ENCODE results near the gene CAMSAP1.

Gene CAMSAP1

DNA sequence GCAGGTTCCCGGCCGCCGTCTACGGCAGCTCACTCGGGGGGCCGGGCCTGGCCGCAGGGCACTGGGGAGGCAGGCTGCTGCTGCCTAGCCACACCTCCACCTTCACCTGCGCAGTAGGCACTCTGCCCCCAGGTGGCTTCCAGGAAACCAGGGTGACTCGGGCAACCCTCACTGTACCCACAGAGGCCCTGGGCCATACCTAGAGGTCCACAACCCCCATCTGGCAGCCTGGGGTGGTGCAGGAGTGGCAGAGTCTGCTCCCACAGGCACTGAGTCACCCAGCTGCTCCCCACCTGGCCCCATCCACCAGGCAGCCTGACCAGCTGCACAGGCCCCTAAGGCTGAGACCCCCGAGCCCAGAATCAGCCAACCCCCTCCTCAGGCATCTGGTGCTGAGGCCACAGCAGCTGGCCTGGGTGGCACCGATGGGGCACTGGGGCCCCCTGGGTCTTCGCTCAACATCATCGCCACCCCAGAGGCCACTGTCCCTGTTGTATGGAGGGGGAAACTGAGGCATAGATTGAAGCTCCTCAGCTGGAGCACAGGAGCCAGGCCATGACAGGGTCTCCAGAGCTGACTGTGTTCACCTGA lies 135.2 kb downstream of the CAMSAP1 start:
- H3K4me3 ChIP-seq (ENCODE audit: low read length) = no peak overlapping the region
- TF ChIP-seq ZNF274 (IDR thresholded peaks at IDR 0.05; ENCODE audit: low read depth, low read length) = no peak

DNA sequence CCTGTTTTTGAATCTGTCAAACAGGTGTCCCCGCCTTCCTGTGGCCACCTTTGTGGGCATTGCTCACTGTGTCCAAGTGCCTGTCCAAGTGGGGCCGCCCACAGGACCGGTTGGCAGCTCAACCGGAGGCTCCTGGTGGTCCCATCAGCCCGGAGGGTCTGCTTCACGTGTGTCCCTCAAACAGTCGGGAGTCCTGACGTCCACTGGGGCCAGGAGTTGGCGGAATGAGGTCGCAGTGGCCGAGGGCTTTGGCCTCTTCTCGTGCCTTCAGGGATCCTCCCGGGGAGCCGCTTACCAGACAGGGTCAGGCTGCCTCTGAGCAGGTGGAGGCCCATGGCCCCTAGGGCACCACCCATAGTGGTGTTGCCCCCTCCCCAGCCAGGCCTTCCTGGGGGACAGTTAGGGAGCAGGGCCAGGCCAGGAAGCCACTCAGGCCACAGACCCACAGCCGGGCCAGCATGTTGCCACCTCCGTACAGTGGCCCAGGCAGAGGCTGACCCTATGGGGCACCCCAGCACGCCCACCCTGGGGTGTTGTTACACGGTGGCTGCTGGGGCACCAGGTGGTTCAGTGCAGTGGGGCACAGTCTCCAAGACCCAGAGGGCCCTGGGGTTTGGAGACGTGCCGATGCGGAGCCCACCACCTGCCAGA lies 135.8 kb downstream of the CAMSAP1 start:
- no peak overlapping the region for H3K4me3 ChIP-seq (ENCODE audit: low read length)

DNA sequence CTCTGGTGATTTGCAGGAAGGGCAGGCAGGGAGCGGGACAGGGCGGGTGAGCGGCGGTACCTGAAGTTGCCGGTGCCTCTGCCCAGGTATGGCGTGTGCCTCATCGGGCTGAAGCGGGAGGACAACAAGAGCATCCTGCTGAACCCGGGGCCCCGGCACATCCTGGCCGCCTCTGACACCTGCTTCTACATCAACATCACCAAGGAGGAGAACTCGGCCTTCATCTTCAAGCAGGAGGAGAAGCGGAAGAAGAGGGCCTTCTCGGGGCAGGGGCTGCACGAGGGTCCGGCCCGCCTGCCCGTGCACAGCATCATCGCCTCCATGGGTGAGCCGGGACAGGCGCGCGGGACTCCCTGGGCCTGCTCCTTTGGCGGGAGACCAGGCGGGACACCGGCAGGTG lies 136.6 kb downstream of the CAMSAP1 start:
- TF ChIP-seq ZNF274 (IDR thresholded peaks at IDR 0.05; ENCODE audit: low read depth, low read length) = no peak

More for the DNA sequence above, 135.8 kb downstream of the CAMSAP1 start:
- no peak for TF ChIP-seq ZNF274 (IDR thresholded peaks at IDR 0.05; ENCODE audit: low read depth, low read length)

DNA sequence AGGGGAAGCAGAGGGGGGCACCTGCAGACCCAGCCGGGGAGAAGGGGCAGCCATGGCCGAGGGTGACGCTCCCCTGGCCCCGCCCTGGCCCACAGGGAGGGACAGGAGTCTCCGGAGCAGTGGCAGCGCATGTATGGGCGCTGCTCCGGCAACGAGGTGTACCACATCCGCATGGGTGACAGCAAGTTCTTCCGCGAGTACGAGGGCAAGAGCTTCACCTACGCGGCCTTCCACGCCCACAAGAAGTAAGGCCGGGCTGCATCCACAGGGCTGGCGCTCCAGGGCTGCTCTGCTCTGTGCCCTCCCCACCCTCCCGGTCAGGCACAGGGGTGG lies 137.2 kb downstream of the CAMSAP1 start:
- no peak overlapping the region for H3K4me3 ChIP-seq (ENCODE audit: low read length)
- TF ChIP-seq ZNF274 (IDR thresholded peaks at IDR 0.05; ENCODE audit: low read depth, low read length) = no peak

More for the DNA sequence above, 136.6 kb downstream of the CAMSAP1 start:
- H3K4me3 ChIP-seq (ENCODE audit: low read length) = no peak overlapping the region

DNA sequence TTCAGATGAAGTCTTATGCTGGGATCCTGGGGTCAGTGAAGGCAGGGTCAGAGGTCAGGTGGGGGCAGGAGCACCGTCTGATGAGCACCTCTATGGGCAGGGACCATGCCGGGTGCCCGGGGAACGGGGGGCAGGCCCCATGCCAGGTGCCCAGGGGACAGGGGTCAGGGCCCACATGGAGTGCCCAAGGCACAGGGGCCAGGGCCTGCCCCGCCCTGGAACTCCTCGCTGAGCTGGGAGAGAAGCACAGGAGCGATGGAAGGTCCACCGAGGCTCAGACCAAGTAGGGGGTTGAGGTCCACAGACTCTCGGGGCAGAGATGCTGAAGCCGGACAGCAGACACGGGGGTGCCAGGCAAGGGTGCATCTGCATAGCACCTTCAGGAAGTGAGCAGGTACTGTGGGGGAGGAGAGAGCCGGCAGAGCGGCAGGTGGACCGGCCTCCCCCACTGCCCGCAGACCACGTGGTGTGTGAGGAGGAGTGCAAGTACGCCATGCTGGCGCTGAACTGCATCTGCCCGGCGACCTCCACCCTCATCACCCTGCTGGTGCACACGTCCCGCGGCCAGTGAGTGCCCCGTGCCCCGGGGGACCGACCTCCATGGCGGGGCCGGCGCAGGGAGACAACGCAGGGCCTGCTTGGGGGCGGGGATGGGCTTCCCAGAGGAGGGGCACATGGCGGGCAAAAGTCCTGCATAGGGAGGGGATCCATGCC lies 137.7 kb downstream of the CAMSAP1 start:
- no peak overlapping the region for H3K4me3 ChIP-seq (ENCODE audit: low read length)

DNA sequence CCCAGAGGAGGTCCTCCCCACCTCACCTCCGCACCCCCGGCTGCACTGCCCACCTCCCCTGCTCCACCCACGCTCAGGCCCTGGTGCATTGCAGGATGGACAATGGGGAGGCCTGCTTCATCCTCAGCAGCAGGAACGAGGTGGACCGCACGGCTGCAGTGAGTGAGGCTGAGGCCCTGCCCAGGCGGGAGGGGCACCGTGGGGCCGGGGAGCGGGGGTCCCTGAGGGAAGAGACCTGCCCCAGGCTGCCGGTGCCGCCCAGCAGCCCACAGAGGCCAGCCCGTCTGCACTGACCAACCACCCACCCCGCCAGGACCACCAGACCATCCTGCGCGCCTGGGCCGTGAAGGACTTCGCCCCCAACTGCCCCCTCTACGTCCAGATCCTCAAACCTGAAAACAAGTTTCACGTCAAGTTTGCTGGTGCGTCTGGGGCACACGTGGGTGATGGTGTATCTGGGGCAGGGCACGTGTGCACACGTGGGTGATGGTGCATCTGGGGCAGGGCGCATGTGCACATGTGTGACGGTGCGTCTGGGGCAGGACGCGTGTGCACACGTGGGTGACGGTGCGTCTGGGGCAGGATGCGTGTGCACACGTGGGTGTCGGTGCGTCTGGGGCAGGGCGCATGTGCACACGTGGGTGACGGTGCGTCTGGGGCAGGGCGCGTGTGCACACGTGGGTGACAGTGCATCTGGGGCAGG lies 138.7 kb downstream of the CAMSAP1 start:
- TF ChIP-seq ZNF274 (IDR thresholded peaks at IDR 0.05; ENCODE audit: low read depth, low read length) = no peak
- no peak overlapping the region for H3K4me3 ChIP-seq (ENCODE audit: low read length)

More for the DNA sequence above, 137.7 kb downstream of the CAMSAP1 start:
- no peak for TF ChIP-seq ZNF274 (IDR thresholded peaks at IDR 0.05; ENCODE audit: low read depth, low read length)

DNA sequence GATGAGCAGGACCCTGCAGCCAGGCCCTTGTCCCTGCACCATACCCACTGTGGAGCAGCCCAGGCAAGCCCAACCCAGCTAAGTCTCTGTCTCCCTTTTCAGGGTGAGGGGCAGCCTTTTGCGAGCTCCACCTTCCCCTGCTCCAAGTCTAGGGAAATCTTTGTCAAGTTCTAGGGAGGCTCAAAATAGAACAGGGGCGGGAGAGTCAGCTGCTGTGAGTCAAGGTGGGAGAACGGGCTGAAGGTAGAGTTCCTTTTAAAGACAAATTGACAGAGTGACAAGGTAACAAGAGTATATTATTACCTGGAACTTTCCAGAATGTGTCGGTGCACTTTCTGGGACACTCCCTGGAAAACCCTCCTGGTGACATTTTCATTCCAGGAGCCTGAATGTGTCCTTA lies 140.6 kb downstream of the CAMSAP1 start:
- TF ChIP-seq ZNF274 (IDR thresholded peaks at IDR 0.05; ENCODE audit: low read depth, low read length) = no peak
- H3K4me3 ChIP-seq (ENCODE audit: low read length) = no peak overlapping the region

DNA sequence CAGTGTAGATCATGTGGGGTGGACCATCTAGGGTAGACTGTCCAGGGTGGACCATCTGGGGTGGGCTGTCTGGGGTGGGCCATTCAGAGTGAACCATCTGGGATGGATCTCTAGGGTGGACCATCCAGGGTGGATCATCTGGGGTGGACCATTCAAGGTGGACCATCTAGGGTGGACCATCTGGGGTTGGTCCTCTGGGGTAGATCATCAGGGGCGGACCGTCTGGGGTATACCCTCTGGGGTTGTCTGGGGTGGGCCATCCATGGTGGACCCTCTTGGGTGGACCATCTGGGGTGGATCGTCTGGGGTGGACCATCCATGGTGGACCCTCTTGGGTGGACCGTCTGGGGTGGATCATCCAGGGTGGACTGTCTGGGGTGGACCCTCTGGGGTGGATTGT lies 141.1 kb downstream of the CAMSAP1 start:
- no peak overlapping the region for H3K4me3 ChIP-seq (ENCODE audit: low read length)
- no peak for TF ChIP-seq ZNF274 (IDR thresholded peaks at IDR 0.05; ENCODE audit: low read depth, low read length)

DNA sequence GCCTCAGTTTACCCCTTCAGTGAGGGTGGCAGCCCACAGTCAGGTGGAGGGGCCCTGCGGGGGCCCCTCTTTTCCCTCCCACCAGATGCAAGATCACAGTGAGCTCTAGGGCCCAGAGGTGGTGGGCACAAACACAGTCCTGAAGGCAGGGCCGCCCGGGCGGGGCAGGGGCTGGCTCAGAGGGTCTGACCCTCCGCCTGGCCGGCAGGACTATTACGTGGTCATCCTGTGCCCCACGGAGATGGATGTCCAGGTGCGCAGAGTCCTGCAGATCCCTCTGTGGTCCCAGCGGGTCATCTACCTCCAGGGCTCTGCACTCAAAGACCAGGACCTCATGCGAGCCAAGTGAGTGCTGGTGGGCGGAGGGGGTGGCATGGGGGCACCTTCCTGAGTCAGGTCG lies 141.9 kb downstream of the CAMSAP1 start:
- no peak for TF ChIP-seq ZNF274 (IDR thresholded peaks at IDR 0.05; ENCODE audit: low read depth, low read length)
- no peak overlapping the region for H3K4me3 ChIP-seq (ENCODE audit: low read length)

DNA sequence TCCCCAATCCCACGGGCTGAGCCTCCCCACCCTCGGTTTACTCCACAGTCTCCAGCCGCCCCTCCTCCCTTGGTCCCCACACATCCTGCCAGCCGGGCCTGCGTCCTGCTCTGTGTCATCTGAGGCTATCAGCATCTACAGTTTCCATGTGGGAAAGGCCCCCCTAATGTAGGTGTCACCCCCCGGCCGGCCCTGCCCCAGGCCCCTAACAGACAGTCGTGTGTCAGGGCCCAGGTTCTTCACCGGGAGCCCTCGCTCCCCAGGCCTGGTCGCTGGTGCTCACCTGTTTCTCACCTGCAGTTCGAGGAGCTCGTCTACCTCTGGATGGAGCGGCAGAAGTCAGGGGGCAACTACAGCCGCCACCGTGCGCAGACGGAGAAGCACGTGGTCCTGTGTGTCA lies 142.6 kb downstream of the CAMSAP1 start:
- no peak overlapping the region for H3K4me3 ChIP-seq (ENCODE audit: low read length)
- TF ChIP-seq ZNF274 (IDR thresholded peaks at IDR 0.05; ENCODE audit: low read depth, low read length) = no peak

DNA sequence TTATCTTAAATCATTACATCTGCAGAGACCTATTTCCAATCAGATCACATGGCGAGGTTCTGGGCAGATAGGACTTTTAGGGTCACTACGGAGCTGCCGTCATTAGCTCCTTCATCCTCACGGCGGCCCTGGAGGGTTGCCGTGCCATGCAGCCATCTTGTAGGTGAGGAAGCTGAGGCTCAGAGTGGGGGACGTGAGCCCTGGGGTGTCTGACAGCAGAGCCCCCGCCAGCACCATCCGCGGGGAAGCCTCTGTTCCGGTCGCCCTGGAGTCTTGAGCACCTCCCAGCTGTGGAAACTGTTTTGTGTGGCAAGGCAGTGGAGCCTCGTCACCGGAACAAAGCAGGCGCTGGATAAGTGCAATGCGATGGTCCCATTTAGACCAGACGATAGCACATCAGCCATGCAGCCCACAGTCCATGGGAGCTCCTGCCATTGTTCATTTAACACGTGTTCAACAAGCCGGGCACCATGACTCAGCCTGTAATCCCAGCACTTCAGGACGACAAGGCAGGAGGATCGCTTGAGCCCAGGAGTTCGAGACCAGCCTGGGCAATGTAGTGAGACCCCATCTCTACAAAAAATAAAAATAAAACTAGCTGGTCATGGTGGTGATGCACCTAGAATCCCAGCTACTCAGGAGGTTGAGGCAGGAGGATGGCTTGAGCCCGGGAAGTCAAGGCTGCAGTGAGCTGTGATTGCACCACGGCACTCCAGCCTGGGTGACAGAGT lies 143.5 kb downstream of the CAMSAP1 start:
- no peak overlapping the region for H3K4me3 ChIP-seq (ENCODE audit: low read length)
- no peak for TF ChIP-seq ZNF274 (IDR thresholded peaks at IDR 0.05; ENCODE audit: low read depth, low read length)

DNA sequence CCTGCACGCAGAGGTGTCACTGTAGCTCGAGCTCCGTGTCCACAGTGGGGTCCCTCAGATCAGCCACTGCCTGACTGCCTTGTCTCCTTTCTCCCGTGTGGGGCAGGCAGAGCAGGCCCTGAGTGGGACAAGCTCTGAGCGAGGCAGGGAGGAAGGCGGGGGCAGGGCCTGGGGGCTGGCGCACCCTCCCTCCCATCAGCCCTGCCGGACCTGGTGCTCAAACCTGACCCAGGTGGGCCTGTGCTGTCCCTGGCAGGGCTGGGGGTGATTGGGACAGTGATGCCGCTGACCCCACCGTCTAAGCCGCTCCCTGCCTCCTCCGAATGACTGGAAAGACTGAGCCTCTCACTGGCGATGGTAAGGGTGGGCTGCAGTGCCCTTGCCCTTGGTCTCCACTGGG lies 144.4 kb downstream of the CAMSAP1 start:
- no peak for TF ChIP-seq ZNF274 (IDR thresholded peaks at IDR 0.05; ENCODE audit: low read depth, low read length)

DNA sequence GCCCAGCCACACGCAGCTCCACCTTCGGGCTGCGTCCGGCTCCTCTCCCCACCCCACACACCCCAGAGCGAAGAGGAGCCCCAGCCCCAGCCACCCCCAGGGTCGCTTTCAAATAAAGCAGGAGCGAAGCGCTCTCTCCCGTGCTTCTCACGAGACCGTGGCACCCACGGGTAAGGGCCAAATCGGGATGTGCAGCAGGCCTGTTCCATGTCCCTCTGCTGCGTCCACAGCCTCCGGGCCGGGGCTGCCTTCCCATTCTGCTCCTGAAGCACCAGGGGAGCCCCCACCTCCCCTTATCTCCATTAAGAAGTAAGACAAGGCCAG lies 145.5 kb downstream of the CAMSAP1 start:
- TF ChIP-seq ZNF274 (IDR thresholded peaks at IDR 0.05; ENCODE audit: low read depth, low read length) = no peak
- no peak overlapping the region for H3K4me3 ChIP-seq (ENCODE audit: low read length)

More for the DNA sequence above, 144.4 kb downstream of the CAMSAP1 start:
- no peak overlapping the region for H3K4me3 ChIP-seq (ENCODE audit: low read length)

DNA sequence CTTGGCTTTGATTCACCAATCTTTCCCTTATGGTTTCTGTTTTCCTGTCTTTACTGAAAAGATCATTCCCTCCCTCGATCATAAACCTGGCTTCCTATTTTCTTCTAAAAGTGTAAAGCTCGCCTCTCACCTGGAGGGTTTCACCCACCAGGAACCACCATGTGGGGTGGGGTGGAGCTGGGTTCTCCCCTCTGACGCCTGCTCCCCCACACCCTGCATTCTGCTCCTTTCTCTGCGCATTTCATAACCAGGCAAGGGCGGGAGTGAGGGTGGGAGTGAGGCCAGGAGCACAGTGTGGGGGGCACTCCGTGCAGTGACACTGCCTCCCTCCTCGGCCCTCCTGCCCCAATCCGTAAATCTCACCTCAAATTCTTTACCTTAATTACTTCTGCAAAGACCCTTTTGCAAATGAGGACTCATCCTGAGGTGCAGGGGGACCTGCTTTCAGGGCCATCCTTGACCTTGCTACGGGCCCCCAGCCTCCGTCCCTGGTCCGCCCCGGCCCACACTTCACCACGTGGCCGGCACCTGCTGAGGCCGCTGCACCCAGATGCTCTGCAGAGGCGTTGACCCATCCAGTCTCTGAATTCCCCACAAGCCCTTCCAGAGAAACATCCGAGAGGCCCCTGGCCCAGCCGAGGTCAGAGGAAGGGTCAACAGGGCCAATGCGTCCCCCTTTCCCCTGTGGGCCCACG lies 146.0 kb downstream of the CAMSAP1 start:
- TF ChIP-seq ZNF274 (IDR thresholded peaks at IDR 0.05; ENCODE audit: low read depth, low read length) = no peak

More for the DNA sequence above, 146.0 kb downstream of the CAMSAP1 start:
- no peak overlapping the region for H3K4me3 ChIP-seq (ENCODE audit: low read length)

Measured in GM08714 (cell line).